ENCODE results near the gene TRAPPC6A. TPM values are rescaled to one million over a fixed set of nuclear protein-coding genes. Genes with fewer than 3 reads are reported as not detected.
A peak's percentile ranks its signal among the peaks of the same experiment; 100 is the strongest.

Gene TRAPPC6A
- total RNA-seq, 2 donors from 2014 or later = 27.2 to 36.8 TPM

DNA sequence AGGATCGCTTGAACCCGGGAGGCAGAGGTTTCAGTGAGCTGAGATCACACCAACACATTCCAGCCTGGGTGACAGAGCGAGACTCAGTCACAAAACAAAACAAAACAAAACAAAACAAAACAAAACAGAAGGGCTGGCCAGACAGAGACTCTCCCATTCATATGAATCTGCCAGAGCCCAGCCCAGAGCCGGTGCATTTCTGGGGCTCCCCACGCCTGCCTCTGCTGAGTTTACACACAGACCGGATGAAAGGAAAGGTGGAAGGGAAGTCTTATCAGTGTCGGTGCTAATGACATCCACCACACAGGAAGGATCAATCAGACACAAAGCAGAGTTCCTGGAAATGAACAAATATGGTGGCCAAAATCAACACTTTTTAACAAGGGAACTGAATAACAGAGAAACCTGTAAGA lies 6.8 kb downstream of the TRAPPC6A start:
- H3K9me3 Mint-ChIP-seq = no peaks in the 10 kb centered on the region
- H3K36me3 Mint-ChIP-seq = no peaks in the 10 kb centered on the region

DNA sequence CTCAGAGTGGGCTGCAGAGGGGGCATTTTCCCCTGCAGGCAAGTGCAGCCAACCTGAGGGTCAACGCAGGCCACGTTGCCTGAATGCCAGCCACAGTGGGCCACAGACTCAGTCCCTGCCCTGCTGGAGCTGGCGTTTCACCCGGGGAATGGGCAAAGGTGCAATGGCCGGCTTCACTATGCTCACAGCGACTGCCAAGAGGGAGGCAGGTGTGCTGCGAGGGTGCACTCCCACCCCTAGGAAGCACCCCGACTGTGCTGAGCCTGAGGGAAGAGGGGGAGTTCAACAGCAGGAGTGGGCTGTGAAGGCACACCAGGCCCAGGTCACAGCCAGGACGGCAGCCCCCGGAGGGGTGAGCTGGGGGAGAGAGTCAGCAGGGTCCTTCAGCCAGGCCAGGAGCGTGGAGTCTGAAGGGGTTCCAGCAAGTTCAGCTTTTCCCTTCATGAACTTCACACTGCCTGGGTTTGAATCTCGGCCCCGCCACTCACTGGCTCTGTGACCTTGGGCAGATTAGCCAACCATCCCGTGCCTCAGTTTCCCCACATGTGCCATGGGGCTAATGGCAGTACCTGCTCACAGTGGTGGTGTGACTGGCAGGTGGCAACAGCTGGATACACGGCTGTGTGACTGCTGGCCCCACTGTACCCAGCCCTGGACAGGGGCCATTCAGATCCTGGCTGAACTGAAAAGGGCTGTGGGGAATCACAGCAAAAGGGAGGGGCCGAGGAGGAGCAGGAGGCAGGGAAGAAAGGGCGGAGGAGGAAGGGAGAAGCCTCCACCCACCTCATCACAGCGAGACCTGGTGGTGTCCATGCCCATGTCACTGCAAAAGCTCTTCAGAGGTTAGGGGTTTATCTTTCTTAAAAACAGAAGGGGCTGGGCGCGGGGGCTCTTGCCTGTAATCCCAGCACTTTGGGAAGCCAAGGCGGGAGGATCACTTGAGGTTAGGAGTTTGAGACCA lies 7.6 kb downstream of the TRAPPC6A start:
- no peak for ATAC-seq
- no peaks in the 10 kb centered on the region for H3K9me3 Mint-ChIP-seq
- H3K36me3 Mint-ChIP-seq = no peaks in the 10 kb centered on the region
- peak overlapping the region; percentile 91 to 98 for H3K27ac Mint-ChIP-seq
- DNase-seq (ENCODE audit: low spot score in 2 of 2) = no peak

More for the DNA sequence above, 6.8 kb downstream of the TRAPPC6A start:
- H3K27ac Mint-ChIP-seq = peak overlapping the region; percentile 91 to 98
- peak; percentile 72 to 88 for ATAC-seq
- no peak for DNase-seq (ENCODE audit: low spot score in 2 of 2)

DNA sequence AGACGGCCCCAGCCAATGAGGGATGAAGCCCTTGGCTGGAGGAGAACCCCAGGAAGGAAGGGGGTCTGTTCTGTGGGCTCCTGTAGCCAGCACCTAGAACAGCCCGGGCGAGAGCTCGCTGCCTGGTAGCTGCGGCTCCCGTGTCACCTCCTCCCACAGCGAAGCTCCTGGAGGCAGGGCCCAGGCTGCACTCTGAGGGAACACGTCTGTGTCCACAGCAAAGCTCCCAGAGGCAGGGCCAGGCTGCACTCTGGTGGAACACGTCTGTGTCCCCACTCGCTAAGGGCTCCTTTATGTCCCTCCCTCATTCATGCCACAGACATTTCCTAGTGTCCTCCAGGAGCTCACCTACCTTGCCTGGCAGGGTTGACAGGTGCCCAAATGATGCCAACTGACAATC lies 8.4 kb downstream of the TRAPPC6A start:
- no peaks in the 10 kb centered on the region for H3K9me3 Mint-ChIP-seq
- H3K27ac Mint-ChIP-seq = no peak overlapping the region
- no peak for DNase-seq (ENCODE audit: low spot score in 2 of 2)
- no peak for ATAC-seq
- H3K36me3 Mint-ChIP-seq = no peaks in the 10 kb centered on the region

DNA sequence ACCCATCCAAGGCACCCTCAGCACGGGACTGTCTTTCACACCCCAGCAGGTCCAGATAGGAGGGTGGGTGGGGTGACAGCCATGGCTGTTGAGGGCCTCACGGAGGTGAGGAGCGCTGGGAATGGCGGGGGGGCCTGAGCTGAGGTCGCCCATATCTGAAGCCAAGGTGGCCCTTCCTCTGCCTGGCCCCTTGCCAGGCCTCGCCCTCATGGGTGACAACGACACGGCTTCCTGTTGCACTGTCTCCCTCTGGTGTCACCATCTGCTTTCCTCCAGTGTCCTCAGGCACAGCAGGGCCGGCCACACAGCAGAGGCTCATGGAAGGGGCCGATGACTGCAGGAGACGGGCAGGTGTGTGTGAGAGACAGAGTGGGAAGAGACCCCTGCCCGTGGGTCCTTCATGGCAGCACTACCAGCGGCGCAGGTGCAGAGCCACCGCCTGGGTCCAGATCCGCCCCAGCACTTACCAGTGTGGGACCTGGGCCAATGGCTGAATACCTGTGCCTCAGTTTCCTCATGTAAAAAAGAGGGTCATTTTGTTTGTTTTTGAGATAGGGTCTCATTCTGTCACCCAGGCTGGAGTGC lies 9.2 kb downstream of the TRAPPC6A start:
- DNase-seq (ENCODE audit: low spot score in 2 of 2) (no peak), ATAC-seq (no peak)
- Mint-ChIP-seq H3K36me3 (no peaks in the 10 kb centered on the region), H3K27ac (no peak overlapping the region), H3K9me3 (no peaks in the 10 kb centered on the region)

DNA sequence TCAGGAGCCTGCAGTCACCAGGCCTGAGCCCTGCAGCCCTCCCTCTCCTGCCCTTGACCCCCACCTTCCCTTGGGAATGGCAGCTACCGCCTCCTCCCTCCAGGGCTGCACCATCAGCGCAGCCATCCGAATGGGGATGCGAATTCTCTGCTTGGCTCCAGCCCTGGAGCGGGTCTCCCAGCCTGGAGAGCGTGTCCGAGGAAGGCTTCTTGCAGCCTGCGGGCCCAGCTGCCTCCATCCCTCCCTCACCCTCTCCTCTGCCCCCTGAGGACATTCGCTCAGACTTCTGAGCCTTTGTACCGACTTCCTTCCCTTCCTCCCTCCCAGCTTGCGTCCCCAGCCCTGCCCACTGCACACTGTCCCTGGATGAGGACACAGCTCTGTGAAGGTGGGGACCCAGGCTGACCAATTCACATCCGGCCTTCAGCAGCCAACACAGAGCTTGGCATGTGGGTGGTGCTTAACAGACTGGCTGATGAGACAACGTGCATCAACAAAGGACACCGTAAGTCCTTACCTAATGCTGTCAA lies 11.2 kb downstream of the TRAPPC6A start:
- Mint-ChIP-seq H3K27ac (no peak overlapping the region), H3K9me3 (no peaks in the 10 kb centered on the region), H3K36me3 (no peaks in the 10 kb centered on the region)
- DNase-seq (ENCODE audit: low spot score in 2 of 2) = no peak
- no peak for ATAC-seq

DNA sequence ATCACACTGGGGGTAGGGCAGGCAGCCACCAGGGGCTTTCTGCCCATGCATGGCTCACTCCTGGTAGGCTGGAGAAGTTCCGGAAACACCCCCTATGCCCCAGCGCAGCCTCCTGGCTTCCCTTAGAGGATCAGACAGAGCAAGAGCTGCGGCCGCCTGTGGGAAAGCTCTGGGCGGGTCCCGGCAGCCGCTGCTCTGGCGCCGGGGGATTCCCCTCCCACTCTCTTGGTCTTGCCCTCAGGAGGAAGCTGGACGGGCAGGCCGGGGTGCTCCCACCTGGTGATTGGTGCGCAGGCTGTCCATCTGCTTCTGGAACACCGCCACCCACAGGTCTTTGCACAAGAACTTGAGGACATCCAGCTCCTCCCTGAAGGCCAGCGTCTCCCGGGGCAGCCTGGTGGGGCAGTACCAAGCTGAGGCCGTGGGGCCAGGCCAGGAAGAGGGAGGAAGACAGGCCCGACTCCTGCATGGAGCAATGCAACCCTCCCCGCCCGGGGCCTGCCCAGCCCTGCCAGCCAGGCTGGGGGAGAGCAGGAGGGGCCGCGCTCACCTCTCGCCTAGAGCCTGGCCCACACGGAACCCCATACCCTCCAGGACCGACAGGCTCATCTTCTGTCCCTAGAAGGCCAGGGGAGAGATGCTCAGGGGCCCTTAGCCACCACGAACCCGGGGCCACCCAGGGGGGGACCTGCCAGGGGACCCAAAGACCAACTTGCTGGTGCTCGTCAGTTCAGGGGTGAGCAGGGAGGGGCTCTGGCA lies 13.3 kb downstream of the TRAPPC6A start:
- Mint-ChIP-seq H3K36me3 (no peaks in the 10 kb centered on the region), H3K27ac (peak overlapping the region in 1 of 2 donors; percentile 69), H3K9me3 (no peaks in the 10 kb centered on the region)
- DNase-seq (ENCODE audit: low spot score in 2 of 2) (peak; percentile 37 to 87), ATAC-seq (peak; percentile 71 to 91)

DNA sequence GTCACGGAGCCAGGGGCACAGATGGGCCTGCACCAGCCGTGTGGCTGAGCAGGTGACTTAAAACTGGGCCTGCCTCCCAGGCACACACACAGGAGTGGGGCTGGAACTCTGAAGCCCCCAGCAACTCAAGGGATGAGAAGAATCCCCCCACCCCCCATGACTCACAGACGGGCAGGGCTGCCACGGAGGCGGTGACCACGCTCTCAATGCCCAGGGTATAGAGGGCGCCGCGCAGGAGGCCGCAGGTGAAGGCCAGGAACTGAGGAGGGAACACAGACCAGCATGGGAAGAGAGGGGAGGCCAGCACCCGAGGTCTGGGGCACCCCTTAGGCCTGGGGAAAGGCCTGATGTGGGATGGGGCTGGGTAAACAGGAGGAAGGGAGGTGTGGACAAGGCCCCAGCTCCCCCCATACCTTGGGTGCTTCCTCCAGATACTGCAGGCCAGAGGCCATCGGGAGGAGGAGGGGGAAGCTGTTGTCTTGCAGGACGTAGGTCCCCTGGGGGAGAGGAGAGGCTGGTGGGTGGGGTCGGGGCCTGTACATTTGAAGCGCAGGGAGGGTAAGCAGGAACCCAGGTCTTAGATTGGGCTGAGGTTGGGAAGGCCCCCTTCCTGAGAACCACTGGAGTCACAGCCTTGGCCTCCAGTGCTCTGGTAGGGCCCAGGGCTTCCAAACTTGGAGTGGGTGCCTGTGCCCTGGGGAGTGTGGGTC lies 14.1 kb downstream of the TRAPPC6A start:
- Mint-ChIP-seq H3K9me3 (no peaks in the 10 kb centered on the region), H3K27ac (peak overlapping the region in 1 of 2 donors; percentile 69), H3K36me3 (no peaks in the 10 kb centered on the region)
- ATAC-seq (no peak), DNase-seq (ENCODE audit: low spot score in 2 of 2) (no peak)

DNA sequence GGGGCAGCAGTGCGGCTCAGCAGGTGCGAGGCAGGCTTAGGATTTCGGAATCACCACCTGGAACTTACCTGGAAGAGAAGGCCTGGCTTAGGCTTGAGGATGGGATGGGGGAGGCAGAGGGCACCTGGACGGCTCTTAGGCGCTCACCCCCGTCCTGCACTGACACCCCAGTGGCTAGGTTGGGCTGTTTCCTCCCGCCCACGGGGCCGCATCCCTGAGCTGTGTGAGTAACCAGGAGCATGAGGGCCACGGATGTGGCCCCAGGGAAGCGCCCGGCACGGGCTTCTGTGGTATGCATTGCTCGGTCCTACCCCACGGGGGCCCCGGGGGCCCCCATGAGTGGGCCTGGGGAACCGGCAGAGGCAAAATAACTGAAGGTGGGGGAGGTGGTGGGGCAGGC lies 14.9 kb downstream of the TRAPPC6A start:
- no peaks in the 10 kb centered on the region for H3K36me3 Mint-ChIP-seq
- no peak overlapping the region for H3K27ac Mint-ChIP-seq
- no peaks in the 10 kb centered on the region for H3K9me3 Mint-ChIP-seq
- ATAC-seq (no peak), DNase-seq (ENCODE audit: low spot score in 2 of 2) (no peak)

DNA sequence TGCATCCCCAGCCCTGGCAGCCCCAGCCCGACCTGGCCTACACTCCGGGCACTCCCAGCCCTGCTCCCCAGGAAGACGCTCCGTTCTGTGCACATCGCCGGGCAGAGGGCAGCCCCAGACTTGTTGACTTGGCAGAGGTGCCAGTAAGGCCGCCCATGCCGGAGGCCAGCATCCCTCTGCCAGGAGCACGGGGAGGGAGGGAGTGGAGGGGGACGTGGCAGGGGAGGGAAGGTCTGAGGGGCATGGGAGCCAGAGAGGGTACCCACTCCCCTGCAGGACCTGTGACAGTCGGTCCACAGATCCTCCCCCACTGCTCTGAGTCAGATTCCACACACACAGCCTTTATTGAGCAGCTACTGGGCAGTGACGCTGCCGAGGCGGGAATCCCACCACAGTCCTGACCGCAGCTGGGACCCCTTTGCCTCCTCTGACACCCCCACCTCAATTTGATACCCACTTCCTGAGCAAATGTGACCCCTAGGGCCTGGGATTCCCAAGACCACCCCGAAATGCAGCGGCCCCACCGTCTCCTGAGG lies 15.4 kb downstream of the TRAPPC6A start:
- DNase-seq (ENCODE audit: low spot score in 2 of 2) = no peak
- Mint-ChIP-seq H3K9me3 (no peaks in the 10 kb centered on the region), H3K36me3 (no peaks in the 10 kb centered on the region), H3K27ac (no peak overlapping the region)
- no peak for ATAC-seq

DNA sequence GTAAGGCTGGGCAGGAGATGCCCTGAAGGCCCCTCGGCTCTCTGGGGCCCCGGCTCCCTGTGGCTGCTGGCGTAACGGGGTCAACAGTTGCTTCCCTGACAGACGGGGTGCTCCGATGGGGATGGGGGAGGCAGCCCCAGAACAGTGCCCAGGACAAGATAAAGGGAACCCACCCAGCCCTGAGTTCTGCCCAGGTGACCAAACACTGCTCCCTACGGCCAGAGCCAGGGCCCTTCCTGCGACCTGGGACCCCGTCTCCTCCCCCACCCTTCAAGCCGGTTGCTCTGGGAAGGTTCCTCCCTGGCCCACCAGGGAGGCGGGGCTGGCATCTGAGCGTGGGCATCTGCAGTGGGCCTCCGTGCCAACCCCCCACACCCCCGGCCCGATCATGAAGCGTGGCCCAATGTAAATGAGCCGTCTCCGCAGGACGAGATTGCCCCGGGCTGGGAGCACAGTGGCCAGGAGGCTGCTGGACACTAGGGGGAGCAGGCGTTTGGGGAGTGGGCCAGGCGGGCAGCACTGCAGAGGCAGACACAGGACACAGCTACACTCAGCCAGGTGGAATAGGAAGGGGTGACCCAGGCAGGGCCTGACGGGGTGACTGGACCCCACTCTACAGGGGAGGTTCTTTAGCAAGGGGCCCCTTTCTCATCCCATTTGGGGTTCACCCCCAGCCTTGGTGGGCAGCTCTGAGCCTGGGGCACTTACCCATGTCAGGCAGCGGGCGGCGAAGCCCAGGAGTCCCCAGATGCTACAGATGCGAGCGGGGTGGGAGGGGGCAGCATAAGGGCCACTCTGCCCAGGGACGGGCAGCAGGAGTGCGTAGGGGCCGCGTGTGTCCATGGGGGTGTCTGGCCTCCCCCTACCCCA lies 16.1 kb downstream of the TRAPPC6A start:
- Mint-ChIP-seq H3K9me3 (no peaks in the 10 kb centered on the region), H3K36me3 (no peaks in the 10 kb centered on the region), H3K27ac (no peak overlapping the region)
- no peak for ATAC-seq
- DNase-seq (ENCODE audit: low spot score in 2 of 2) = no peak

DNA sequence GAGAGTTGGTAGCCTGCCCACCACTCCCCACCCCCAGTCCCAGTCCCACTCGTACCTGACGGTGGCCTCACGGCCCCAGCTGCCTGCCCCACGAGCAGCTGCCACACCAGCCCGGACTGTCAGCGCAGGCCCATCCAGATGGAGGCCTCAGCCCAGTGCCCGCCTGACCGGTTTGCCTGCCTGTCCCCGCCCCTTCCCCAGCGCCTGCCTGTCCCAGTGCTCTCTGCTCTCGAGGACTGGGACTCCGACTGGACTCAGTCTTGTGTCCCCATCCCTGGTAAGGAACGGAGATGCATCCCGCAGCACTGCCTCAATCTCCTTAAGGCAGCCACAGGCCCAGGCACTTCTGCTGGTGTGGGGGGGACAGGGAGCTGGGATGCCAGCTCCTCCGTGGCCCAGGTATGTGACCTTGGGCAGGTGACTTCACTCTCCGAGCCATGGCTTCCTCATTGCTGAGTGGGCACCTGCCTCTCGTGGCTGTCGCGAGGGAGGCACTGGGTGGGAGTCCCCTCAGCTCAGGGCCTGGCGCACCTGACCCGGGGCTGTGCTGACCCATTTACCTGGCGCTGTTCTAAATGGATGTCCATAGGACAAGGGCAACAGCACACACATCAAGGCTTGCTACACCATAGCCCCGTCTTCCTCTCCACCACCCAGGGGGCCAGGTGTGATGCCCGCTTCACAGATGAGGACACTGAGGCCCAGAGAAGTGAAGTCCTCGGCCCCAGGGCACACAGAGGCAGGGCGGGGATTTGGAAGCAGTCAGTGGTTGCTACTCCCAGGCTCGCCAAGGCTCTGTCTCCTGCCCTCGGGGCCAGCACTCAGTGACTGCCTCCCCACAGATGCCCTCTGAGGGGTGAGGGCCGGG lies 16.9 kb downstream of the TRAPPC6A start, which contains the start of gene NKPD1:
Gene NKPD1 (minus strand): TSS at position 113 of the 868 bp plus-strand sequence. CDS start 832 bp downstream, outside the sequence.
- no peaks in the 10 kb centered on the region for H3K36me3 Mint-ChIP-seq
- no peak within 1 kb of the TSS for H3K27ac Mint-ChIP-seq
- H3K9me3 Mint-ChIP-seq = no peaks in the 10 kb centered on the region
- no peak for ATAC-seq
- DNase-seq (ENCODE audit: low spot score in 2 of 2) = no peak

DNA sequence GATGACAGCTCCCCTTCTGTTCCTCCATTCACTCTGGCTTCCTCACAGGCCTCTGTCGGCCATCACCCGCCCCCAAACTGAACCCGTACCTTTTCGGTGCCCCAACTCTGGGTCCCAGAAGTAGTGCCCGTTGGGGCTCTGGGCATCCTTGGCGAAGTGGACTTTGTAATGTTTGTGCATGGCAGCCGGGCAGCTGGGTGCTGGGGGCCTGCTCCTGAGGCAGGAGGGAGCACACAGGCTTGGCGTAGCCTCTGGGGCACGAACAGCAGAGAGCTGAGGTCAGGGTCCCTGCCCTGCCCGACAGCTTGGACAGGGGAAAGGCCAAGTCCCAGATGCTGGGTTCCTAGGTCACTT lies 18.1 kb downstream of the TRAPPC6A start:
- DNase-seq (ENCODE audit: low spot score in 2 of 2) (no peak), ATAC-seq (no peak)
- H3K36me3 Mint-ChIP-seq = no peaks in the 10 kb centered on the region
- H3K9me3 Mint-ChIP-seq = no peaks in the 10 kb centered on the region
- no peak overlapping the region for H3K27ac Mint-ChIP-seq

DNA sequence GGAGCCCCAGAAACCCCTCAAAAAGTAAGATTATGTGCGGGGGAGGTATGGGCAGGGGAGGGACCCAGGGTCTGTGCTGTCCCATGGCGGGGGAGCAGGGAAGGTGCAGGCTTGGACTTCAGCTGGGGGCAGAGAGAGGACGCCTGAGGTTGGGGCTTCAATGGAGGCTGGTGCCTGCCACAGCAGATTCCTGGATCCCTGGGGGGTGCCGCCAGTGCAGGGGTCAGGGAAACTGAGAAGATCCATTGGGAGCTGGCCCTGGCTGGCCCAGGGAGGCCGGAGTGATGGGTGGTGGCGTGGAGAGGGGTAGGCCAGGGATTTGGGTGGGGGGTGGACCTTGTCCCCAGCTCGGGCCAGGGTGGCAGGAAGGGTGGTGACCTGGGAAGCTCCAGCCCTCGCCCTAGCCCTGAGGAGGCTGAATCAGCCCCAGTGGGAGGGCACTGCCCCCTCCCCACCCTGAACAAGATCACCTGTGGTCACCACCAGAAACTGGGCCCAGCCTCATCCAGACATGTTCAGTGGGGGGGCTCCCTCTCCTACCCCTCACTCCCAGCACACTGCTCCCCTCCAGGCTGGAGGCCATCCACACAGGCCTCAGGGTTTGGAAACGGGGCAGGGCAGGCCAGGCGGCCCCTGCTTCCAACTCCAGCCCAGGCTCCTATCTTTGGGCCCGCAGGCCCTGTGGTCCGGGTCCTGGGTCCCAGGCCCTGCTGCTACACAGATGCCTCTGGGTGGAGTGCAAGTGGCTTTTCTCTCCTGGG lies 18.6 kb downstream of the TRAPPC6A start:
- no peak for DNase-seq (ENCODE audit: low spot score in 2 of 2)
- no peak for ATAC-seq
- no peak overlapping the region for H3K27ac Mint-ChIP-seq
- H3K36me3 Mint-ChIP-seq = no peaks in the 10 kb centered on the region
- no peaks in the 10 kb centered on the region for H3K9me3 Mint-ChIP-seq

All from activated naive CD4-positive, alpha-beta T cell treated with anti-CD3 and anti-CD28 coated beads, Interleukin-2, amount 50 U/mL, for 72 hours (primary cell).